Kidney (tissue), 14 donors: Measurements from ENCODE around the gene MYOG. TPM values are rescaled to one million over a fixed set of nuclear protein-coding genes. Genes with fewer than 3 reads are reported as not detected.

Experiments
- DNase-seq, 5 donors: peaks; one replicate each; pipeline ENCODE4 v3.0.0-alpha.2; 2013 to 2020
- FAIRE-seq: peaks from 2 replicates; lab custom pipeline; 2012; peaks lifted over from hg19 to GRCh38; lab: Jason Lieb, UNC
- H3K27ac ChIP-seq, 2 donors: one replicate each; pipeline ENCODE4 v1.7.0; 2013; ENCODE audit warnings: low read depth in 2 of 2, low read length in 2 of 2, inconsistent platforms in 1 of 2
- H3K27me3 ChIP-seq: one replicate; pipeline ENCODE4 v1.7.1; 2013; ENCODE audit warnings: low read length, inconsistent platforms; ENCODE audit not compliant: control insufficient read depth, insufficient read depth
- H3K36me3 ChIP-seq, 3 donors: one replicate each; pipeline versions ENCODE4 v1.7.0 to v1.7.1; 2013; ENCODE audit warnings: low read length in 3 of 3, control low read depth in 1 of 3, inconsistent platforms in 1 of 3; ENCODE audit not compliant: insufficient read depth in 3 of 3, control insufficient read depth in 2 of 3
- H3K4me1 ChIP-seq, 3 donors: one replicate each; pipeline versions ENCODE4 v1.7.0 to v1.7.1; 2013; ENCODE audit warnings: low read length in 3 of 3, inconsistent platforms in 1 of 3, low read depth in 1 of 3; ENCODE audit not compliant: control insufficient read depth in 2 of 3, insufficient read depth in 2 of 3
- H3K4me3 ChIP-seq, 3 donors: one replicate each; pipeline versions ENCODE4 v1.7.0 to v1.8.1; 2013; ENCODE audit warnings: low read length in 3 of 3, control low read depth in 1 of 3, inconsistent platforms in 1 of 3
- H3K9ac ChIP-seq, 3 donors: one replicate each; pipeline versions ENCODE4 v1.7.0 to v1.7.1; 2013; ENCODE audit warnings: low read length in 3 of 3, control low read depth in 1 of 3, inconsistent platforms in 1 of 3
- H3K9me3 ChIP-seq, 3 donors: one replicate each; pipeline versions ENCODE4 v1.7.0 to v1.7.1; 2013; ENCODE audit warnings: low read length in 3 of 3, control low read depth in 1 of 3, inconsistent platforms in 1 of 3; ENCODE audit not compliant: control insufficient read depth in 2 of 3, insufficient read depth in 1 of 3
- intact Hi-C: fragments of 100-400 bp; cut with DNase I; formaldehyde crosslinking; loops from one replicate; pipeline ENCODE4 v1.11.1; 2022
- polyA plus RNA-seq: library from polyadenylated mRNA; stranded (reverse); fragments of 350-450 nt; fragmentation: Illumina TruSeq; extraction: RNeasy Lipid Tissue Mini Kit (QIAGEN cat#74804); gene quantifications from one replicate; pipeline ENCODE4 v1.2.3, GENCODE V29; 2014; ENCODE audit warnings: low read depth, low replicate concordance; ENCODE audit not compliant: insufficient read depth
- total RNA-seq: library from RNA; stranded (reverse); fragmentation: NEBNext Ultra II Directional; extraction: Animal tissue kit (Norgen Biotek cat#: 25700); gene quantifications from one replicate; pipeline ENCODE4 v1.2.1, GENCODE V29; 2021
- TF ChIP-seq, protein P1 (sequence below): IDR thresholded peaks from 3 replicates; pipeline ENCODE4 v1.5.1; 2012; ENCODE audit warnings: mild to moderate bottlenecking, moderate library complexity, borderline replicate concordance; ENCODE audit not compliant: insufficient read depth; ENCODE audit errors: extremely low read depth
- donor health status: control.
- donor health status: control.
- donor health status: control.
- donor health status: control.
- donor health status: control.
- donor health status: DM: yes; HTN: yes; CAD: no.
- donor health status: Normal renal cell carcinoma (clear cell type).

The MYOG gene
- total and polyA plus RNA-seq, 2 donors from 2014 or later, result not detected

DNA sequence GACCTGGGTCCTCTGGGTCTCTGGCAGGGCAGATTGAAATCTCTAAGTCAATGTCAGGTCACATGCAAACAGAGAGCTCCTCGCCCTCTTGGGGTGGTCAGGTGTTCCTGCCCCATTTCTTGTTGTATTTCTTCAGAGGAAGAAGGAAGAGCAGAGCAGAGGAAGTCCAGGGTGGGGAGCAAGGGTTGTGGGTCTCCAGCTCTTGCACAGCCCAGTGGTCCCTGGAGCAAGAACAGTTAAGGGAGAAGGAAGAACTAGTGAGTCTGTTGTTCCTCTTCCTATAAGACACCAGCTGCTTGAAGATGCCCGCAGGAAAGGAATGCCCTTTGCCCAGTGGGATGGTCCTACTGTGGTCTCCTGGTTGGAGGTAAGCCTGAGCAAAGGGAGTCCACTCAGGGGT is 26.3 kb downstream of the MYOG start:
- no peak overlapping the region for H3K9ac ChIP-seq
- no peak for DNase-seq
- FAIRE-seq, result no peak
- no peaks in the 10 kb centered on the region for H3K9me3 ChIP-seq
- H3K4me3 ChIP-seq, result no peak overlapping the region
- no peak overlapping the region for H3K27ac ChIP-seq
- H3K27me3 ChIP-seq, result no peaks in the 10 kb centered on the region
- no peaks in the 10 kb centered on the region for H3K36me3 ChIP-seq
- no peaks in the 10 kb centered on the region for H3K4me1 ChIP-seq
- intact Hi-C loops, result no loop called here
- TF ChIP-seq, protein P1, sequence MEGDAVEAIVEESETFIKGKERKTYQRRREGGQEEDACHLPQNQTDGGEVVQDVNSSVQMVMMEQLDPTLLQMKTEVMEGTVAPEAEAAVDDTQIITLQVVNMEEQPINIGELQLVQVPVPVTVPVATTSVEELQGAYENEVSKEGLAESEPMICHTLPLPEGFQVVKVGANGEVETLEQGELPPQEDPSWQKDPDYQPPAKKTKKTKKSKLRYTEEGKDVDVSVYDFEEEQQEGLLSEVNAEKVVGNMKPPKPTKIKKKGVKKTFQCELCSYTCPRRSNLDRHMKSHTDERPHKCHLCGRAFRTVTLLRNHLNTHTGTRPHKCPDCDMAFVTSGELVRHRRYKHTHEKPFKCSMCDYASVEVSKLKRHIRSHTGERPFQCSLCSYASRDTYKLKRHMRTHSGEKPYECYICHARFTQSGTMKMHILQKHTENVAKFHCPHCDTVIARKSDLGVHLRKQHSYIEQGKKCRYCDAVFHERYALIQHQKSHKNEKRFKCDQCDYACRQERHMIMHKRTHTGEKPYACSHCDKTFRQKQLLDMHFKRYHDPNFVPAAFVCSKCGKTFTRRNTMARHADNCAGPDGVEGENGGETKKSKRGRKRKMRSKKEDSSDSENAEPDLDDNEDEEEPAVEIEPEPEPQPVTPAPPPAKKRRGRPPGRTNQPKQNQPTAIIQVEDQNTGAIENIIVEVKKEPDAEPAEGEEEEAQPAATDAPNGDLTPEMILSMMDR, result no peak

DNA sequence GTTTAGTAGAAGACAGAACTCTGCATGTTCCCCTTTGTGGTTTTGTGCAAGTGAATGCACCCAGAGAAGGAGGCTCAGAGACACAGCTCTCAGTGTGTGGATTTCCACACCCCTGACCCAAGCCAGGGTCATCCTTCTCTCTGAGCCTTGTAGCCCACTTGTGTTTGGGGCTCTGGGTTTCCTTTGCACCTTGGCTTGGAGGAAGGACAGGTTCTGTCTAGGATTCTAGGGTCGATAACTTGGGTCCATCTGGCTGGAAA is 27.2 kb downstream of the MYOG start:
- H3K4me1 ChIP-seq, result no peaks in the 10 kb centered on the region
- no peaks in the 10 kb centered on the region for H3K27me3 ChIP-seq
- no peaks in the 10 kb centered on the region for H3K36me3 ChIP-seq
- H3K9ac ChIP-seq, result no peak overlapping the region
- H3K27ac ChIP-seq, result no peak overlapping the region
- FAIRE-seq (no peak), DNase-seq (no peak)
- H3K4me3 ChIP-seq, result no peak overlapping the region
- H3K9me3 ChIP-seq, result no peaks in the 10 kb centered on the region
- TF ChIP-seq, protein P1, result no peak
- intact Hi-C loops, result no loop called here

DNA sequence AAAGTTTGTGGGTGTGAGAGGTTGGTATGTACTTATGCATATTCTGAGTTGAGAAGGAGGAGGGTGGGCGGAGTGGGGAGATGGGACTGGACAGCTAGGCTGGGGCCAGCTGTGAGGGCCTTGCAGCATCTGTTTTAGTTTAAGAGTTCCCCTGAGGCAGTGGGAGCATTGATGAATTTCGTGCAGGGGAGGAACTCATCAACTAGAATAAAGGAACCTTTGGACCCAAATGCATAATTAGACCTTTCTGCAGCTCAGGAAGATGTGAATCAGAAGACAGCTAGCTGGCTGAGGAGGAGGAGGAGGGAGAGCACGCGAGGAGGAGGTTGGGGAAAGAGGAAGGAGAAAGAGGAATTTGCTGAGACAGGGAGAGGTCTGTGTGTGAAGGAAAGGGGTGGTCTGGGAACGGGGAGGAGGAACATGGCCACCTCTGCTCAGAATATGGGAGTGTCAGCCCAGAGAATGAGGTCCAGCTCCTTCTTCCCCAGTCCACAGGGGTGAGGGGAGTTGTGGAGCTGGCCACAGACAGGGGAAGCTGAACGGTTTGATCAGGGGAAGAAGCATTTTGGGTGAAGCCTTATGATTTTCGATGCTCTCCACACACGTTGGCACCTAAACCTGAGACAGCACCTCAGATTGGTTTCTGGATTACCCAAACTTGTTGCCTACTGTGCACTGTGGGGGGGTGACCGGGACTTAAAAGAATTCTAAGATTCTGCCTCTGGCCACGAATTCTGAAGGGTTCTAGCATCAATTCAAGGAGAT is 27.7 kb downstream of the MYOG start:
- TF ChIP-seq, protein P1, result no peak
- DNase-seq, result peak in 3 of 5 donors; percentile 24 to 66 (median 35)
- H3K36me3 ChIP-seq, result no peaks in the 10 kb centered on the region
- no peaks in the 10 kb centered on the region for H3K9me3 ChIP-seq
- H3K27me3 ChIP-seq, result no peaks in the 10 kb centered on the region
- intact Hi-C loops, result no loop called here
- H3K27ac ChIP-seq, result no peak overlapping the region
- H3K4me3 ChIP-seq, result no peak overlapping the region
- H3K9ac ChIP-seq, result no peak overlapping the region
- no peaks in the 10 kb centered on the region for H3K4me1 ChIP-seq
- no peak for FAIRE-seq

DNA sequence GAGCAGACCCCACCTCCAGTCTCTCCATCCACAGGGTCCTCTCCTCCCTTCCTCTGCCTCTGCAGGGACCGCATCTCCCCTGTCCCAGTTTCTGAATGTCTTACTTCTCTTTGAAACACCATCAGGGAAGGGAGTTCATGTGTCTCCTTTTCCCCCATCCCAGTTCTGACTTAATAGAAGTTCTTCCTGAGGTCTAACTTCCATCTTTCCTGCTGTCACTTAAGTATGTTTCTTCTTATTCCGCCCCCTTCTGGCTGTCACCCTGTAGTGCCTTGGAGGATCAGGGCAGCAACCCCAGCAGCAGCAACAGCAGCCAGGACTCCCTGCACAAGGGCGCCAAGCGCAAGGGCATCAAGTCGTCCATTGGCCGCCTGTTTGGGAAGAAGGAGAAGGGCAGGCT is 29.3 kb downstream of the MYOG start:
- no peaks in the 10 kb centered on the region for H3K9me3 ChIP-seq
- TF ChIP-seq, protein P1, result no peak
- FAIRE-seq (no peak), DNase-seq (no peak)
- H3K9ac ChIP-seq, result no peak overlapping the region
- H3K4me1 ChIP-seq, result no peaks in the 10 kb centered on the region
- no peaks in the 10 kb centered on the region for H3K27me3 ChIP-seq
- no peak overlapping the region for H3K4me3 ChIP-seq
- no peak overlapping the region for H3K27ac ChIP-seq
- no peaks in the 10 kb centered on the region for H3K36me3 ChIP-seq
- intact Hi-C loops, result no loop called here
